PC-3 (cell line): Measurements from ENCODE around the gene BCAT1. TPM values are rescaled to one million over a fixed set of nuclear protein-coding genes. Genes with fewer than 3 reads are reported as not detected.

Experiments used
- ATAC-seq: fragments of 200-7000 bp; cut with Tn5 transposase; 2 replicates; pipeline ENCODE4 v1.9.1; 2020; ENCODE audit warnings: mild to moderate bottlenecking, moderate library complexity
- BruUV-seq: library from RNA; stranded (reverse); fragments of 400-500 nt; replicated peaks from 2 replicates; lab custom pipeline; 2021; lab: Mats Ljungman, UMichigan
- CTCF ChIA-PET: fragments of 300-600 bp; sonication (Branson Sonifier 250); formaldehyde crosslinking; loops from one replicate; lab custom pipeline; 2022; ENCODE audit warnings: antibody characterized with exemption; lab: Charles Lee
- POLR2A ChIA-PET: fragments of 300-600 bp; sonication (Branson Sonifier 250); formaldehyde crosslinking; loops from one replicate; lab custom pipeline; 2022; ENCODE audit warnings: antibody characterized with exemption; ENCODE audit not compliant: unreplicated experiment; lab: Charles Lee
- DNase-seq: peaks from one replicate; pipeline ENCODE4 v3.0.0-alpha.2; 2015
- H2AFZ ChIP-seq: fragments of 300-600 bp; sonication (generic); 2 replicates; pipeline ENCODE4 v1.6.0; 2016; ENCODE audit warnings: antibody characterized with exemption, low read length
- H3F3A ChIP-seq: fragments of 300-600 bp; sonication (generic); one replicate; pipeline ENCODE4 v1.6.0; 2017; ENCODE audit warnings: antibody characterized with exemption, low read length, control low read depth, mild to moderate bottlenecking; ENCODE audit not compliant: unreplicated experiment
- H3K27ac ChIP-seq: fragments of 300-600 bp; sonication (generic); 2 replicates; pipeline ENCODE4 v1.5.1; 2016; ENCODE audit warnings: mild to moderate bottlenecking, low read length
- H3K27me3 ChIP-seq: fragments of 300-600 bp; sonication (generic); 2 replicates; pipeline ENCODE4 v1.6.1; 2016; ENCODE audit warnings: low read length, mixed read lengths
- H3K36me3 ChIP-seq: fragments of 300-600 bp; sonication (generic); 2 replicates; pipeline ENCODE4 v1.6.1; 2016; ENCODE audit warnings: low read depth, mixed run types, low read length, mixed read lengths
- H3K4me1 ChIP-seq: fragments of 300-600 bp; sonication (generic); 2 replicates; pipeline ENCODE4 v1.5.1; 2016; ENCODE audit warnings: low read length; ENCODE audit not compliant: insufficient read depth
- H3K4me2 ChIP-seq: fragments of 300-600 bp; sonication (generic); 2 replicates; pipeline ENCODE4 v1.6.0; 2016; ENCODE audit warnings: low read length
- H3K4me3 ChIP-seq: fragments of 300-600 bp; sonication (generic); 2 replicates; pipeline ENCODE4 v1.5.1; 2016; ENCODE audit warnings: mild to moderate bottlenecking, low read length, mixed read lengths
- H3K79me2 ChIP-seq: fragments of 300-600 bp; sonication (generic); 2 replicates; pipeline ENCODE4 v1.6.1; 2017; ENCODE audit warnings: low read length, mixed read lengths
- H3K9ac ChIP-seq: fragments of 300-600 bp; sonication (generic); 2 replicates; pipeline ENCODE4 v1.6.0; 2016; ENCODE audit warnings: mild to moderate bottlenecking, low read length
- H3K9me2 ChIP-seq: fragments of 300-600 bp; sonication (generic); replicated peaks from 2 replicates; pipeline ENCODE4 v1.6.1; 2016; ENCODE audit warnings: mixed run types, low read length, mixed read lengths
- H3K9me3 ChIP-seq: fragments of 300-600 bp; sonication (generic); 2 replicates; pipeline ENCODE4 v1.6.1; 2016; ENCODE audit warnings: low read length, mixed read lengths
- H4K20me1 ChIP-seq: fragments of 300-600 bp; sonication (generic); 2 replicates; pipeline ENCODE4 v1.6.1; 2016; ENCODE audit warnings: low read length, mixed read lengths
- CTCF ChIP-seq: fragments of 300-600 bp; sonication (generic); conservative IDR thresholded peaks from 2 replicates; pipeline ENCODE4 v1.5.1; 2017; ENCODE audit warnings: antibody characterized with exemption, low read depth, mild to moderate bottlenecking, low read length
- EZH2 ChIP-seq: fragments of 300-600 bp; sonication (generic); IDR thresholded peaks from one replicate; pipeline ENCODE4 v1.6.1; 2017; ENCODE audit warnings: antibody characterized with exemption, mild to moderate bottlenecking, low read length; ENCODE audit not compliant: unreplicated experiment
- EZH2phosphoT487 ChIP-seq: fragments of 300-600 bp; sonication (generic); IDR thresholded peaks from 2 replicates; pipeline ENCODE4 v1.6.1; 2018; ENCODE audit warnings: mild to moderate bottlenecking, antibody characterized with exemption, low read length, borderline replicate concordance
- intact Hi-C: fragments of 100-400 bp; cut with micrococcal nuclease; formaldehyde crosslinking; loops from 2 replicates; pipeline ENCODE4 v1.9.0; 2023
- total RNA-seq: library from RNA; depleted of rRNA; stranded (reverse); fragments of >200 nt; gene quantifications from 2 replicates; pipeline ENCODE4 v1.2.3, GENCODE V29; 2014

BCAT1 gene
- total RNA-seq, 1 experiment from 2014 or later = not detected

GRCh38 chr12:24894879-24895278 lies 54.0 kb downstream of the BCAT1 start:
- Histone ChIP-seq H3K4me3 (no peak overlapping the region), H3K4me2 (no peak overlapping the region), H3K36me3 (no peaks in the 10 kb centered on the region), H3K79me2 (no peaks in the 10 kb centered on the region), H3K9me3 (no peaks in the 10 kb centered on the region), H4K20me1 (no peaks in the 10 kb centered on the region), H3K27ac (no peak overlapping the region), H3K4me1 (no peaks in the 10 kb centered on the region), H3K27me3 (peaks cover 12% of the 10 kb centered on the region; the same call in 1 of the 2 replicates), H2AFZ (no peak overlapping the region), H3F3A (no peaks in the 10 kb centered on the region), H3K9ac (no peak overlapping the region), H3K9me2 (no peaks in the 10 kb centered on the region)
- BruUV-seq = no TSS peak
- no peak for ATAC-seq
- intact Hi-C loops = no loop called here
- CTCF ChIA-PET = no interaction called here
- DNase-seq = no peak
- TF ChIP-seq CTCF (no peak), EZH2phosphoT487 (no peak), EZH2 (no peak)
- POLR2A ChIA-PET = no interaction called here

GRCh38 chr12:24890048-24890803 lies 58.7 kb downstream of the BCAT1 start:
- no peaks in the 10 kb centered on the region for H3K9me3 ChIP-seq
- H3K4me3 ChIP-seq = no peak overlapping the region
- no peaks in the 10 kb centered on the region for H3K79me2 ChIP-seq
- H3K4me1 ChIP-seq = no peaks in the 10 kb centered on the region
- H3K36me3 ChIP-seq = no peaks in the 10 kb centered on the region
- no peak overlapping the region for H3K4me2 ChIP-seq
- H3K9me2 ChIP-seq = no peaks in the 10 kb centered on the region
- H3K27me3 ChIP-seq = peaks cover 7% of the 10 kb centered on the region; the same call in 1 of the 2 replicates
- no TSS peak for BruUV-seq
- H2AFZ ChIP-seq = no peak overlapping the region
- TF ChIP-seq CTCF (no peak), EZH2phosphoT487 (no peak), EZH2 (no peak)
- POLR2A ChIA-PET = no interaction called here
- no peaks in the 10 kb centered on the region for H4K20me1 ChIP-seq
- H3F3A ChIP-seq = no peaks in the 10 kb centered on the region
- intact Hi-C loops = no loop called here
- DNase-seq = no peak
- no peak for ATAC-seq
- H3K27ac ChIP-seq = no peak overlapping the region
- no peak overlapping the region for H3K9ac ChIP-seq
- CTCF ChIA-PET = no interaction called here

GRCh38 chr12:24889411-24889810 lies 59.5 kb downstream of the BCAT1 start:
- H3K36me3 ChIP-seq = no peaks in the 10 kb centered on the region
- TF ChIP-seq EZH2 (no peak), EZH2phosphoT487 (no peak), CTCF (no peak)
- ChIA-PET POLR2A (no interaction called here), CTCF (no interaction called here)
- no peaks in the 10 kb centered on the region for H3F3A ChIP-seq
- H3K4me2 ChIP-seq = no peak overlapping the region
- no peaks in the 10 kb centered on the region for H3K4me1 ChIP-seq
- no TSS peak for BruUV-seq
- H3K4me3 ChIP-seq = no peak overlapping the region
- no peak overlapping the region for H3K9ac ChIP-seq
- no peak overlapping the region for H2AFZ ChIP-seq
- H3K79me2 ChIP-seq = no peaks in the 10 kb centered on the region
- no peak for DNase-seq
- H3K9me3 ChIP-seq = no peaks in the 10 kb centered on the region
- no peak overlapping the region for H3K27ac ChIP-seq
- H3K9me2 ChIP-seq = no peaks in the 10 kb centered on the region
- intact Hi-C loops = no loop called here
- no peak for ATAC-seq
- H3K27me3 ChIP-seq = peaks cover 7% of the 10 kb centered on the region; the same call in 1 of the 2 replicates
- no peaks in the 10 kb centered on the region for H4K20me1 ChIP-seq
